Common myeloid progenitor, CD34-positive (primary cell): Measurements from ENCODE around the gene FNDC10.

Source experiments
- CTCF ChIA-PET: fragments of 350-600 bp; sonication (Branson Sonifier 250); formaldehyde crosslinking; loops from one replicate; lab custom pipeline; 2021; ENCODE audit warnings: antibody characterized with exemption; lab: Charles Lee
- POLR2A ChIA-PET: fragments of 350-600 bp; sonication (Branson Sonifier 250); formaldehyde crosslinking; loops from one replicate; lab custom pipeline; 2021; ENCODE audit warnings: antibody characterized with exemption; lab: Charles Lee
- DNase-seq, 3 donors: peaks; one replicate each; pipeline versions ENCODE4 v3.0.0 to v3.0.0-alpha.2; 2013
- H3K27ac ChIP-seq, 2 experiments: 1 replicate in 1 of 2; 2 replicates in 1 of 2; pipeline ENCODE4 v1.7.0; 2013; ENCODE audit warnings: inconsistent platforms in 2 of 2, low read length in 2 of 2, mild to moderate bottlenecking in 2 of 2, low read depth in 1 of 2, moderate library complexity in 1 of 2; ENCODE audit not compliant: severe bottlenecking in 2 of 2, insufficient read depth in 1 of 2, poor library complexity in 1 of 2
- H3K27me3 ChIP-seq, 5 experiments: replicated peaks in 2 of 5; 1 replicate in 3 of 5; 2 replicates in 2 of 5; pipeline versions ENCODE4 v1.6.1 to v1.7.0; 2013; ENCODE audit warnings: low read length in 4 of 5, mild to moderate bottlenecking in 2 of 5, moderate library complexity in 2 of 5, inconsistent platforms in 1 of 5; ENCODE audit not compliant: insufficient read depth in 5 of 5, control insufficient read depth in 4 of 5
- H3K36me3 ChIP-seq, 4 experiments: 1 replicate in 2 of 4; 2 replicates in 2 of 4; pipeline versions ENCODE4 v1.6.1 to v1.7.0; 2013; ENCODE audit warnings: low read length in 3 of 4, control low read depth in 1 of 4, mild to moderate bottlenecking in 1 of 4; ENCODE audit not compliant: control insufficient read depth in 4 of 4, insufficient read depth in 4 of 4
- H3K4me1 ChIP-seq, 4 experiments: 1 replicate in 3 of 4; 2 replicates in 1 of 4; pipeline versions ENCODE4 v1.6.1 to v1.7.1; 2013; ENCODE audit warnings: low read length in 3 of 4, mild to moderate bottlenecking in 3 of 4, control low read depth in 1 of 4, inconsistent platforms in 1 of 4, moderate library complexity in 1 of 4; ENCODE audit not compliant: control insufficient read depth in 4 of 4, insufficient read depth in 4 of 4; ENCODE audit errors: control extremely low read depth in 1 of 4
- H3K4me3 ChIP-seq, 7 experiments: 1 replicate in 4 of 7; 2 replicates in 3 of 7; pipeline versions ENCODE4 v1.5.1 to v1.7.0; 2013; ENCODE audit warnings: mild to moderate bottlenecking in 7 of 7, low read length in 6 of 7, moderate library complexity in 6 of 7, inconsistent platforms in 2 of 7, low read depth in 2 of 7, control low read depth in 1 of 7; ENCODE audit not compliant: insufficient read depth in 4 of 7, control insufficient read depth in 1 of 7; ENCODE audit errors: extremely low read depth in 1 of 7
- H3K9me3 ChIP-seq, 5 experiments: 1 replicate in 4 of 5; 2 replicates in 1 of 5; pipeline versions ENCODE4 v1.6.1 to v1.7.1; 2013; ENCODE audit warnings: low read length in 4 of 5, mild to moderate bottlenecking in 2 of 5, inconsistent platforms in 1 of 5, low read depth in 1 of 5, moderate library complexity in 1 of 5; ENCODE audit not compliant: control insufficient read depth in 4 of 5, insufficient read depth in 2 of 5; ENCODE audit errors: control extremely low read depth in 1 of 5
- WGBS: methylation state at CpG from one replicate; pipeline ENCODE4 v1.1.5; 2013; ENCODE audit not compliant: insufficient coverage; 5-methylcytosine and 5-hydroxymethylcytosine counted together

Gene FNDC10

DNA sequence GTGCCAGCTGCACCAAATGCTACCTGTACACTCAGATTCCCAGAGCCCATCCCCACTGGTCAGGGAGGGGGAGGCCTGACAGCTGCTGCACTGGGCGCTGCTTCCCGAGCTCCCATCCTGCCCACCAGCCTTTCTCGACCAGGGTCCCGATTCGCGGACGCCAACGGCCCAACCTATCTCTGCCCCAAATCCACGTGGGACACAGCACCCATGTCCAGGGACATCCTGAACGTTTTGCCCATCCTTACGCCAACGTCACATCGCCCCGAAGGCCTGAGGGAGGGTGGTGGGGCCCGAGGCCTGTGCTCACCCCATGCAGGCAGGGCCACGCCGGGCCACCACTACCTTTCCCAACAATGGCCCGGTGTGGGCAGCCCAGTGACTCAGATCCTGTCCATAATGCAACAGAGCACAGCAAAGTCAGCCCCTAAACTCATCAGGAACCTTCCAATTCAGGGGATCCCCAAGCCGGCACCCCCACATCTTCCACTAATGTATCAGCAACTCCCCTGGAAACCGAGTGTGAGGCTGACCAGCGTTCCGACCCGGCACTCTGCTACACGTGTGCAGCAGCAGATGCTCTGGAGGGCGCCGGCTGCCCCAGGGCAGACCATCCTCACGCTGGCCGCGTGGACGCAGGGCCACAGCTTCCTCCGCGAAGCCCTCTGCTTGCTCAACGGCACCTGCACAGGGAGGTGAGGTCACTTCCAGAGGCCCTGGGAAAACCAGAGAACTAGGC is 48.2 kb downstream of the FNDC10 start:
- Histone ChIP-seq H3K4me3 (no peak overlapping the region), H3K36me3 (peaks cover 0 to 48% (median 7%) of the 10 kb centered on the region in 4 experiments), H3K27ac (peak overlapping the region in 1 of 2 experiments; percentile 33), H3K9me3 (no peaks in the 10 kb centered on the region), H3K4me1 (no peaks in the 10 kb centered on the region), H3K27me3 (no peaks in the 10 kb centered on the region)
- no peak for DNase-seq
- ChIA-PET CTCF (interaction anchor here (0.8 to 1.6 kb wide), 2 partner anchors 10 to 26 kb away, joined by 3 to 4 read pairs; no protein-coding TSS in a partner anchor), POLR2A (no interaction called here)
- WGBS = 96% methylated on average over 32 of the region's 33 CpGs

- WGBS = 93% methylated on average over 11 of the region's 15 CpGs
Observed at GRCh38 chr1:1550591-1551432, 49.1 kb downstream of the FNDC10 start.

GRCh38 chr1:1550087-1550486 is 49.8 kb downstream of the FNDC10 start:
- Histone ChIP-seq H3K4me1 (no peaks in the 10 kb centered on the region), H3K27me3 (no peaks in the 10 kb centered on the region), H3K9me3 (no peaks in the 10 kb centered on the region), H3K4me3 (no peak overlapping the region), H3K27ac (no peak overlapping the region), H3K36me3 (peaks cover 0 to 46% (median 4%) of the 10 kb centered on the region in 4 experiments)
- POLR2A ChIA-PET = no interaction called here
- no peak for DNase-seq
- CTCF ChIA-PET = interaction anchor here (1.2 kb wide), 1 partner anchor 45 kb away, joined by 6 read pairs; no protein-coding TSS in a partner anchor
- 96% methylated on average over 5 of the region's 7 CpGs for WGBS

More at GRCh38 chr1:1550591-1551432, 49.1 kb downstream of the FNDC10 start:
- ChIA-PET POLR2A (no interaction called here), CTCF (interaction anchor here (0.5 to 1.6 kb wide), 4 partner anchors 9 to 46 kb away, joined by 3 to 6 read pairs (median 4); no protein-coding TSS in a partner anchor)
- Histone ChIP-seq H3K9me3 (no peaks in the 10 kb centered on the region), H3K36me3 (peaks cover 0 to 48% (median 6%) of the 10 kb centered on the region in 4 experiments), H3K4me3 (no peak overlapping the region), H3K27me3 (no peaks in the 10 kb centered on the region), H3K27ac (no peak overlapping the region), H3K4me1 (no peaks in the 10 kb centered on the region)
- DNase-seq = peak in 2 of 3 donors; percentile 36 to 44

- H3K4me1 ChIP-seq = no peaks in the 10 kb centered on the region
- DNase-seq = no peak
- WGBS = 95% methylated on average over 13 of the region's 14 CpGs
- CTCF ChIA-PET = interaction anchor here (1.5 kb wide), 1 partner anchor 11 kb away, joined by 3 read pairs; no protein-coding TSS in a partner anchor
- no peaks in the 10 kb centered on the region for H3K9me3 ChIP-seq
- no peaks in the 10 kb centered on the region for H3K27me3 ChIP-seq
- peaks cover 0 to 46% (median 5%) of the 10 kb centered on the region in 4 experiments for H3K36me3 ChIP-seq
- POLR2A ChIA-PET = no interaction called here
- H3K27ac ChIP-seq = no peak overlapping the region
- no peak overlapping the region for H3K4me3 ChIP-seq
Observed at GRCh38 chr1:1548591-1548990, 51.3 kb downstream of the FNDC10 start.
